Measurements from ENCODE around the gene ABCC6.
"Not testable (repeated sequence)": the region's sequence is repeated elsewhere in the genome, so short reads cannot be mapped to it uniquely, and the experiment has no call there.

ABCC6 gene

DNA sequence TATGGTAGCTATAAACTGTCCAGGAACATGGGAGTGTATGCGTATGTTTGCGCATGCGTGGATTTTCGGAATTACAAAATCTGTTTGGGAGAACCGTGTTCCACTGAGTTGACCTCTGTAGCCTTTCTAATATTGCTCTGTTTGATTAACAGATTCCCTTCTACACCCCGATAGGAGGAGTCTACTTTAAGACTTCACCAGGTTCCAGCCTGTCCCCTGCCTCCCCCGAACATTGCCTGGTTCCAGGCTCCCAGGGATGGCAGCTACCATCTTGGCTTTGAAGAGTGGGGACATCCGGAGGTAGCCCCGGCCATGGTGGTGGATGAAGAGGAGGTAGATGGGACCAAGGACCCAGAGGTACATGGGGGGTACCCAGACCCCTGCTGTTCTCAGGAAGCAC lies 1.9 kb downstream of the ABCC6 start:
- not testable (repeated sequence) for DNase-seq

DNA sequence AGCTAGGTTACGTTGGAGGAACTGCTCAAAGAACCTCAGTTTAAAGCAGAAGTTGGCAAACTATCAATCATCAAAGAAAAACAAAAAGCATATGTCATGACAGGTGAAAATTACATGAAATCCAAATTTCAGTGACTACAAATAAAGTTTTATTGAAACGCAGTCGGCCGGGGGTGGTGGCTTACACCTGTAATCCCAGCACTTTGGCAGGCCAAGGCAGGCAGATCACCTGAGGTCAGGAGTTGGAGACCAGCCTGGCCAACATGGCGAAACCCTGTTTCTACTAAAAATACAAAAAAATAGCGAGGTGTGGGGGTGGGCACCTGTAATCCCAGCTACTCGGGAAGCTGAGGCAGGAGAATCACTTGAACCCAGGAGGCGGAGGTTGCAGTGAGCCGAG lies 2.8 kb downstream of the ABCC6 start:
- not testable (repeated sequence) for DNase-seq

DNA sequence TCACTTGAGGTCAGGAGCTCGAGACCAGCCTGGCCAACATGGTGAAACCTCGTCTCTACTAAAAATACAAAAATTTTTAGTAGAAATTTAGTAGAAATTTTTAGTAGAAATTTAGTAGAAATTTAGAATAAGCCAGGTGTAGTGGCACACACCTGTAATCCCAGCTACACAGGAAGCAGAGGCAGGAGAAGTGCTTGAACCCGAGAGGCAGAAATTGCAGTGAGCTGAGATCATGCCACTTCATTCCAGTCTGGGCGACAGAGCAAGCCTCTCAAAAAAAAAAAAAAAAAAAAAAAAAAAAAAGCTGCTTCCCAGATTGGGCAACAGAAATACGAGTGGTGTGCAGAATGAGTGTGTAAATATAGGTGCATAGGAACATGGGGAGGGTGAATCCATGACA lies 4.5 kb downstream of the ABCC6 start:
- DNase-seq: not testable (repeated sequence)

DNA sequence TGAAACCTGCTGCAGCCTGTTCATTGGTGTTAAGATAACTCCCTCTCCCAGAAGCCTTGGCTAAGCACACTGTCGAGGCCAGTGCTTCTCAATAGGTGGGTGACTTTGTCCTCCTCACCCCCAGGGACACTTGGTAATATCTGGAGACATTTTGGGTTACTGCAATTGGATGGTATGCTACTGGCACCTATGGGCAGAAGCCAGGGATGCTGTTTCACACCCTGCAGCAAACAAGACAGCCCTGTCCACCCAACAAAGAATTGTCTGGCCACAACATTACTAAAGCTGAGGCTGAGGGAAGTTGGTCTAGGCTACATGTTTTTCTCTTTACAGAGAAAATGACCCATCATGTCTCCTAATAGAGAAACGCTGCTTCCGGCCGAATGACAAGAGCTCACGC lies 4.9 kb downstream of the ABCC6 start:
- not testable (repeated sequence) for DNase-seq

DNA sequence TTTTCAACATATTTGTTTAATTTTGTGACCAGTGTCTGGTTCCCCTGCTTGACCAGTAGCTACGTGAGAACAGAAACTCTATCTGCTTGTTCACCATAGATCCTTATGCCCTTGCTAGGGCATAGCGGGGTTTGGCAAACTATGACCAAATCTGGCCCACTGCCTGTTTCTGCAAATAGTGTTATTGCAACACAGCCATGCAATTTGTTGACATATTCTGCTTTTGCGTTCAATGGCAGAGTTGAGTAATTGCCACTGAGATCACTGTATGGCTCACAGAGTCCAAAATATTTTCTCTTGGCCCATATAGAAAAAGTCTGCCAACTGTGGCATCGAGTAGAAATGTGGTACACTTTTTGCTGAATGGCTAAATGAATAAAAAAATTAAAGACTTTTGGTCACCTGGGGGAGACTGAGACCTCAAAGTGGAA lies 9.4 kb downstream of the ABCC6 start:
- DNase-seq: not testable (repeated sequence)

DNA sequence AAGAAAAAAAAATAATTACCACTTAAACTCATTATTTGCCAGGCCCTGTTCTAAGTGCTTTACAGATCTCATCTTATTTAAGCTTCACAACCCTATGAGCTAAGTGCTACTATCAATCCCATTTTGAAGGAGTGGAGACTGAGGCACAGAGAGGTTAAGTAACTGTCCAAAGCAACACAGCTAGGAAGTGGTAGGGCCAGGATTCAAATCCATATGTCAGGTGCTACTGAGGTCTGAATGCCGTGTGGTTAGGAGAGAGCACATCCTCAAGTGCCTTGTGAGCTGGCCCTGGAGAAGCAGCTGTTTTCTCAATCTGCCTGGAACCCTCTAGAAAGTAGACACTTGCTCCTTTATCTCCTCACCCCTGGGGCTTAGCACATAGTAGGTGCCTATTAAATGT lies 11.9 kb downstream of the ABCC6 start:
- DNase-seq: not testable (repeated sequence)

DNA sequence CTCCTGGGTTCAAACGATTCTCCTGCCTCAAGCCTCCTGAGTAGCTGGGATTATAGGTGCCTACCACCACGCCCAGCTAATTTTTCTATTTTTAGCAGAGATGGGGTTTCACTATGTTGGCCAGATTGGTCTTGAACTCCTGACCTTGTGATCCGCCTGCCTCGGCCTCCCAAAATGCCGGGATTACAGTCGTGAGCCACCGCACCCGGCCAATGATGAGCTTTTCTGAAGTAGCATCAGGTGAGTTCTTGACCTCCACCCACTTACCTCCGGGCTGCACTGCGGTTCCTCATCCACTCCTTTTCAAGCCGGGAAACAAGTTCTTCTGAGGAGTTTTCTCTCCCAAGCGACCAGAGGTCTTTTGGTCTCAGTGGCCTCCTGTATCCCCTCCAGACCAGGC lies 14.8 kb downstream of the ABCC6 start:
- DNase-seq: not testable (repeated sequence)

DNA sequence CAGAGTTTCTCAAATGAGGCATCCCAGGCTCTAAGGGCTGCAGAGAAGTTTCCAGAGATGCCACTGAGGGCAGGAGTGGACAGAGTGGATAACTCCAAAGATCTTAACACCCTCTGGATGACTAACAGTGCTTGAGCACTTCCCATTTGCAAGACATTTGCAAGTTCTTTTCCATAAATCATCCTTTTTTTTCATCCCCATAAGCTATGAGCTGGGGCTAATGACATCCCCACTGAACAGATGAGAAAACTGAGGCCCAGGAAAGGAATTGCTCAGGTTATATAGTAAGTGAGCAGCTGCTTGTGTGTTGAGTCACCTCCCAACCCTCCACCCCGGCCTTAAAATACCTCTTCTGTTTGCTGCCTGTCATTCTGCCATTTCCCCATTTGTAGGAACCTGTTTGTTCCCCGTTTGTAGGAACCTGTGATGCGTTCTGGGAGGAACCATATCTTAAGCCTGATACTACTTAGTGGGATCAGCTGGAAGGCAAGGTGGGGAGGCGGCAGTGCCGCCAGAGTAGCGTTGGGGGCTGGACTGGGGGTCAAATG lies 15.4 kb downstream of the ABCC6 start:
- not testable (repeated sequence) for DNase-seq

DNA sequence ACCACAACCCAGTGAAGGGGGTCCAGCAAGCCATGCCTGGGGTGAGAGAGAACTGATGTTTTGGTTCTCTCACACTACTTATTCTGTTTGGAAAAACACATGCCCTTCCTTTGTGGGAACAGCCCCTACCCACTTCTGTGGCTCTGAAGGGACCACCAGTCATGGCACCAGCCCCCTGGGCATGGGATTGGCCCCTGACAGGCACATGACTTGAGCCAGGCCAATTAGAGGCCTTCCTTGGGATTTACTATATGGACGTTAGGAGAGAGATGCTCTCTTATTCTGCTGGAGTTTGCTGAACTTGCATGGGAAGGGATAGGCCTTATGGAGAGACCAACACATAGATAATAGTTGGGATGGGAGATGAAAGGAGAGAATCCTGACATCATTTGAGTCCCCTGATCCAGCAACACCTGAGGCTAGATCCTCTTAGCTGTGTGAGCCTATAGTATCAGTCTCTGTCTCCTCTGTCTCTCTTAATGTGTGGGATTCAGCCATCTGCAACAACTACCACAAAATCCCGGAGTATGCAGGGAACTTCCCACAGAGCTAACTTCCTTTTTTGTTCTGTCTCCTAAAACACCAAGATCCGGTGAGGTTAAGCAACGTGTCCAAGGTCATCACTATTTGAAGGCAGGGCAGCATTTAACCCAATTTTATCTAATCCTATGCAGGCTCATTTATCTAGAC lies 16.1 kb downstream of the ABCC6 start:
- not testable (repeated sequence) for DNase-seq

DNA sequence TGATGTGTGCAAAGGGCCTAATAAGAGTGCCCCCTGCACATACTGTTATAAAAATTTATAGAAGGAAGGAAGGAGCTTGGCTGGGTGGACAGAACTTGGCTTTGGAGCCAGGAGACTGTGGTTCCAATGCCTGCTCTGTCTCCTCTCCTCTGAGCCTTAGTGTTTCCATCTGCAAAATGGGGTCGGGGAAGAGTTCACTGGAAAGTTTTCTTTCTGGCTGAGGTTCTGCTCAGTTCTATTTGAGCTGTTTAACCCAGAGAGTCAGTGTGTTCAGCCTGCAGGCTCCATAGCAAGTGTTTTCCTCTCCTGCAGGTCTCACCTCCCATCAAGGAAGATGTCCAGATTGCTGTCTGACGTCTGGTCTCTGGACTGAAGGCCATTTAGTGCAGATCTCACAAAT lies 17.4 kb downstream of the ABCC6 start:
- DNase-seq: not testable (repeated sequence)

DNA sequence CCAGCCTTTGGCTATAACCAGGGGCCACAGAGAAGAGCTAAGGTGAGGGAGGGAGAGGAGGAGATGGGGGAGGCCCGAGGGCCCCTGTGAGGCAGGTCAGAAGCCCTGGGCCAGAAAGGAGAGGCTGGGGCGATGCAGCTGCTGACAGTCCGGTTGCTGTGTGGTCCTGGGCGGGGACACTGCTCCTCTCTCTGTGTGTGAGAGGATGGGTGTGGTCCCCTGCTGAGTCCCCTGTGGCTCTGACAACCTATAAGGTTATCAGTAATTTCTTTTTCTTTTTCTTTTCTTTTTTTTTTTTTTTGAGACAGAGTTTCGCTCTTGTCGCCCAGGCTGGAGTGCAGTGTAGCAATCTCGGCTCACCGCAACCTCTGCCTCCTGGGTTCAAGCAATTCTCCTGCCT lies 18.7 kb downstream of the ABCC6 start:
- not testable (repeated sequence) for DNase-seq

DNA sequence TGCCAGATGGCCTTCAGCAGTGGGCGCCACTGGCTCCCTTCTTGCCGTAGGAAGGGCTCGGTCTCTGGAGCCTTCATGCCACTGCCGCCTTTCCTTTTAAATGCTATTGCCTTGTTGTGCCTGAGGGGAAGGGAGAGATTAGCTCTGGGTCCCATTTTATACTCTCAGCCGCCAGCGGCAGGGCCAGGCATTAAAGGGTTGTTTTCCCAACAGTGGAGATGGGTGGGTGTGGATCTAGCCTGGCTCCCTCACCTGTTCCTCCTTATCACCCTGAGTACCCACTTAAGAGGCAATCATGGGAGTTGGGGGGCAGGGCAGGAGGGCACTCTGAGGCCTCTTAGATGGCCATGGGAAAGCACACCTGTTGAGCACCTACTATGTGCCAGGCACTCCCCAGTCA lies 19.8 kb downstream of the ABCC6 start:
- not testable (repeated sequence) for DNase-seq

DNA sequence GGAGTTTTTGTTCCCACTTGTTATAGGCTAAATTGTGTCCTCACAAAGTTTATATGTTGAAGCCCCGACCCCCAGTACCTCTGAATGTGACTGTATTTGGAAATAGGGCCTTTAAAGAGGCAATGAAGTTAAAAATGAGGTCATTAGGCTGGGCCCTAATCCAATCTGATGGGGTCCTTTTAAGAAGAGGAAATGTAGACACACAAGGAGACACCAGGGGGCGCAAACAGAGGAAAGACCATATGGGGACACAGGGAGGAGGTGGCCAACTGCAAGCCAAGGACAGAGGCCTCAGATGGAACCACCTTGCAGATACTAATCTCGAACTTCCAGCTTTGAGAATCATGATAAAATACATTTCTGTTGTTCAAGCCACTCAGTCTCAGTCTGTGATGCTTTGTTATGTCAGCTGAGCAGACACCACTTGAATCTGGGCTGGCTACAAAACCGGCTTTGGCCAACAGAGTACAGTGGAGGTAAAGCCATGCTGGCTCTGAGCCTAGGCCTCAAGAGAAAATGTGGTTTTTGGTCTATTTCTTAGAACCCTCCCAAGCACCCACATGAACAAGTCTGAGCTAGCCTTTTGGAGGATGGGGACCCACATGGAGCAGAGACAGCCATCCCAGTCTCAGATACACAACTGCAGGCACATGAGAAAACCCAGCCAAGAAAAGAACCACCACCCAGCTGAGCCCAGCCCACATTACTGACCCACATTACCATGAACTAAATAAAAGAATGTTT lies 20.7 kb downstream of the ABCC6 start:
- DNase-seq: peak; percentile 29

DNA sequence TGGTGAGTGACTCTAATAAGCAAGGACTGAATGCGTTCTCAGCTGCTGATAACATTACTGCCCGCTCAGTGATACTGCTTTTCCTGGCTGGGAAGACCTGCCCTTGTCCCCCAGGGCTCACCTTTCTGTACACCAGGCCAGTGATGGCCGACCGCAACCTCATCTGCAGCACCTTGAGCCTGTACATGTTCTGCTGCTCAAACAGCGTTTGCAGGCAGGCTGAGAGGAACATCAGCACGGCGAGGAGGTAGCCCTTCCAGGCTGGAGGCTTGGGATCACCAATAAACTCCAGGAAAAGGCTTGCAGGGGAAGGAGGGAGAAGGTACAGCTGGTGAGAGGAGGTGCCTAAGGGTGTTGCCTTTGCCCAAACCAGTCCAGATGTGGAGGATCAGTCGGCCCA lies 21.4 kb downstream of the ABCC6 start:
- not testable (repeated sequence) for DNase-seq

DNA sequence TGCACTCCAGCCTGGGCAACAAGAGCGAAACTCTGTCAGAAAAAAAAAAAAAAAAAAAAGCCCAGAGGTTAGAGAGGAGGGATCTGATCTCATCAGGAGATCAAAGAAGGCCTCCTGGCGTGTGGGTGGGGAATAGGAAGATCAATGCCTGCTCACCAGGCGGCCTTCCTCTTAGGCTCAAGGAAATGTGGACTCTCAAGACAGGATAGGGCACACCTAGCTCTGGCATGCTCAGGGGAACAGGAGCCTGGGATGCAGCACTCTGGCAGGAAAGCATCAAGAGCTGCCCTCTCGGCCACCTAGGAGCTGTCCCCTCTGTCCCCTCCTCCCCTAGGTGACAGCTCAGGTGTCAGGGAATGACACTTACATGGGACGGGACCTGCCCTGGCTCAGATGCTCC lies 22.9 kb downstream of the ABCC6 start:
- not testable (repeated sequence) for DNase-seq

DNA sequence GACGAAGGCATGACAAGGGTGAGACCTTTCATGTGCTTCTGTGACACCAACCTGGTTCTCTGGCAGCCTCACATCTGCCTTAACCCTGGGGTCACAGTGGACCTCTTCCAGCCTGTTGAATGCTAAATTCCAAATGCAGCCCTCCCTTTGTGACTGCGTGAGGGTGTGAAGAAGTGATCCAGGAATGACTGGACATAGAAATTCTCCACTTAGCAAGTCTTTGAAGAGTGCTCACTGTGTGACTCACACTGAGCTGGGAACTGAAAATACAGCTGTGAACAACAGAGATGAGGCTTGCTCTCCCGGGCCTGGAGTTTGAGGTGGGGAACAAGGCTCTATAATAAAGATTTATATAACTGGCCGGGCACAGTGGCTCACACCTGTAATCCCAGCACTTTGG lies 23.9 kb downstream of the ABCC6 start:
- DNase-seq: not testable (repeated sequence)

DNA sequence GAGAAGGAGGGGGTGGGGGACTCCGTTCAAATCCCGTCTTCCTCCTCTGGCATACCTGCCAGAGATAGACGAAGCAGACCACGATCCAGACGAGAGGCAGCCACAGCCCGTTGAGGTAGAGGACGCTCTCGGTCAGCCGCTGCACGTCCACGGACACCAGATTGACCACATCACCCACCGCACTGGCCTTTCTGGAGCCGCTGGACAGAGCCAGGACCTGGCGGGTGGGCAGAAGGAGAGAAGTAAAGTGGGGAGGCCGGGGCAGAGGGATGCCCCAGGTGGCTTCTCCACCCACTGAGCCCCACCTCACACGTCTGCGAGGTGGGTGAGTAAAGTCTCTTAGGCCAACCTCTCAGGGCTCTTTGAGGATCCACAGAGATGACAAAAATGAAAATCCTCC lies 25.3 kb downstream of the ABCC6 start:
- DNase-seq: no peak

DNA sequence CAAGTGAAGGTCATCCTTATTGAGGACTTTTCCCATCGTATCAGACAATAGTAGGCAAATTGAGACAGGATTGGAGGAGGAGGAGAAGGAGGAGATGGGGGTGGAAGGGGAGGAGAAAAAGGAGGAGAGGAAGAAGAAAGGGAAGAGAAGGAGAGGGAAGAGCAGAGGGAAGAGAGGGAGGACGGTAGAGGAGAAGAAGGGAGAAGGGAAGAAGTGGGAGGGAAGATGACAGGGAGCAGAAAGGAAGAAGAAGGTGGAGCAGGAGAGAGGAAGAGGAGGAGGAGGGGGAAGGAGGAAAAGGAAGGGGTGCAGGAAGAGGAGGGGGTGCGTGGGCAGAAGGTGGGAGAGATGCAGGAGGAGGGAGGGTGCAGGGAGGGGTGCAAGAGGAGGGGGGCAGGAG lies 26.0 kb downstream of the ABCC6 start:
- no peak for DNase-seq

DNA sequence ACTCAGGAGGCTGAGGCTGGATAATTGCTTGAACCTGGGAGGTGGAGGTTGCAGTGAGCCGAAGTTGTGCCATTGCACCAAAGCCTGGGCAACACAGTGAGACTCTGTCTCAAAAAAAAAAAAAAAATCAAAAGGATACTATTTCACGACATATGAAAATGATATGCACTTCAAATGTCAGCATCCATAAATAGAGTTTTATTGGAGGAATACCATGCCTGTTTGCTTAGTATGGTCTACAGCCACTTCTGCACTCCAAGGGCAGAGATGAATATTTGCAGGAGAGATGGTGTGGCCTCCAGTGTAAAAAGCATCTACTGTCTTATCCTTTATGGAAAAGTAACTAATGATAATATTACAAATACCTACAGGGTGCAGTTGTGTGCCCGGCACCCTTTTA lies 27.2 kb downstream of the ABCC6 start:
- DNase-seq: no peak

DNA sequence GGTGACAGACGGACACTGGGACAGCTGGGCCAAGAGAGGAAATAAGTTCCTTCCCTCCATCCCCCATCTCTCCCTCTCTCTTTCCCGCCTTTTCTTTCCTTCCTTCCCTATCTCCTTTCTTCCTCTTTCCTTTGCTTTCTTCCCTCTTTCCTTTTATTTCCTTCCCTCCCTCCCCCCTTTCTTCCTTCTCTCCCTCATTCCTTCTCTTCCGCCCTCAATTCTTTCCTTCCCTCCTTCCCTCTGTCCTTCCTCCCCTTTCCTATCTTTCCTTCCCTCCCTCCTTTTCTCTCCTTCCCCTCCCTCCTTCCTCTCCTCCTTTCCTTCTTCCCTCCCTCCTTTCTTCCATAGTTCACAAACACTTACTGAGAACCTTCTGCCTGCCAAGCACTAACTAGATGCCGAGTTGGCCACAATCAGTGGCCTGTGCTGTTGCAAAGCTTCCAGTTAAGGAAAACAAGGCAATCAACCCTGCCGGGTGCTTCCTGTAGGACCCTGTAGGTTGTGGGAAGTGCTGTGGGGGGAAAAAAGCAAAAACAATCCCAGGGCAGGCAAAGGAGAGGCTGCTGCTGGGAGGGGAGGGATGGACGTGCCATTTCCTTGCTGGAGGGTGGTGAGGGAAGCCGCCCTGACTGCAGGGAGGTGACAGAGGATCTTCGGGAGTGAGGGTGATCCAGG lies 31.7 kb downstream of the ABCC6 start:
- DNase-seq: no peak

DNA sequence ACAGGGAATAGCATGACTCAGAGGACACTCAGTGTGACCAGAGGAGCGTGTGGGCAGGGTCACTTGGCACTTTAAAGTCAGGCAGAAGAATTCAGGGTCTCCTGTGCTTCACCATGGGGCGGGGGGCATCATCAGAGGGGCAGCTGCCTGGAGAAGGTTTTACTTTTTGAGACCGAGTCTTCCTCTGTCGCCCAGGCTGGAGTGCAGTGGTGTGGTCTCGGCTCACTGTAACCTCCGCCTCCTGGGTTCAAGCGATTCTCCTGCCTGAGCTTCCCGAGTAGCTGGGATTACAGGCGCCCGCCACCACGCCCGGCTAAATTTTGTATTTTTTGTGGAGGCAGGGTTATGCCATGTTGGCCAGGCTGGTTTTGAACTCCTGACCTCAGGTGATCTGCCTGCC lies 32.3 kb downstream of the ABCC6 start:
- DNase-seq: not testable (repeated sequence)

DNA sequence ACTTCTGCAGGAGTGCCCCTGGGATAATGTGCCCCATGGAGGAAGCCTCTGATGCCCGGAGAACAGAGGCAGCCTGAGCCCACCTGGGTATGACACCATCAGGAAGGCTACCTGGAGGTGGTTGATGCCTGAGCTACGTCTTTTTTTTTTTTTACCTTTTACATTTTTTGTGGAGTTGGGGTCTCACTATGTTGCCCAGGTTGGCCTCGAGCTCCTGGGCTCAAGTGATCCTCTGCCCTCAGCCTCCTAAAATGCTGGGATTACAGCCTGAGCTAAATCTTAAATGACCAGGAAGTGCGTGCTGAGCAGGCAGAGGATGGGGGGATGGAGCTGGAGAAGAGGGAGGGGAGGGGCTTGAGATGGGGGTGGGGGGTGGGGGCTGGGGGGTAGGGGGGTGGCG lies 32.7 kb downstream of the ABCC6 start:
- DNase-seq: no peak

DNA sequence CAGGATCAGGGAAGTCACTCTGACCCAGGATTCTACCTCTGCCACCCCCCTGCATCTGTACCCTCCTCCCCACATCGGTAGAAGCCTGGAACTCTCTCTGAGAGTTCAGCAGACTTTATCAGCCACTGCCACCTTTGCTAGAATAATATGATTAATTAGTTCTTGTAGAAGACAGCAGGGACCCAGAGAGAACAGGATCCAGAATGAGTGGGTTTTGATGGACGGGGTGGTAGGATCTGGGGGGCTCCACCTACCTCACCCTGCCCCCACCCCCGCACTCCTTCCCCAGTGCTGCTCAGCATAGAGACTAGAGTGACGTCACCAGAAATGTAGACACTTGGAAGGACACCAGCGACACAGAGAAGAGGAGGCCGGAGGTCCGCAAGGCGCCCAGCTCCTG lies 33.5 kb downstream of the ABCC6 start:
- DNase-seq: no peak

DNA sequence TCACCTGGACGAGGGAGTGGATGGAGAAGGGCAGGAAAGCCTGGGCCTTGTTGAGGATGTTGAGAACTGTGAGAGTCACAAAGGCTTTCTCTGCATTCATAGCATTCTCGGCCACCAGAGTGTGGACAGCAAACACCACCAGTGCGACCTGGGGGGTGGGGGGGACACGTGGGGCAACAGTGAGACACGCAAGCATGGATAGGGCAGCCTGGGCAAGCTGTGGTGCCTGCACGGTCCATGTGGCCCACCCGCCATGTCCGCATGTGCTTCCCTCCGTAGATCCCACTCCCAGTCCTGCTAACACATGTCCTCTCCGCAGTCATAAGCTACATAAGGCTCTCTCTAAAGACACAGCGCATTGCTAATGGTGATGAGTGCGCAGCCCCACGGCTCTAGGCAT lies 34.5 kb downstream of the ABCC6 start:
- DNase-seq: no peak

Data from NK-92 treated with Interleukin-12 subunit alpha and Interleukin-12 subunit beta, amount 100 ng/mL, for 24 hours (cell line).